ENCODE results near the gene RARA.

DNA sequence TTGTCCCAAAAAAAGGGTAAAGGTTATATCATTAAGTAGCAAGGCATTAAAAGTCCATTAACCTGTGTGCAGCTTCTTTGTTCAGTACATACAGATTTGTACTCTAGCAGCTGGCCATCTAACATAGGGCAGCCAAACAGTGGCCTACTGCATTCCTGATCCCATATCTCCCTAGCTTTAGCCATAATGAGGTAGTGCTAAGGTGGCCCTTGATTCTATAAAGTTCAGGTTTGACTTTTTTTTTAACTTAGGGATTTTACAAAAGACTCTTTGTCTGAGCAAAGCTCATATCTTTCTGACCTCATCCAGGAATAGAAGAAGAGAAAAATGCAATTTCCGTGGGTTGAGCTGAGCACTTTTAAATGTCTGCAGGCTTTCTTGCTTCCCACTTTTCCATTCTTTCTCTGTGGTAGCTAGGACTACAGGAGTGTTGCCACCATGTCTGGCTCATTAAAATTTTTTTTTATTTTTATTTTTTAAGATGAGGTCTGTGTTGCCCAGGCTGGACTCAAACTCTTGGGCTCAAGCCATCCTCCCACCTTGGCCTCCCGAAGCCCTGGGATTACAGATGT, 40.8 kb upstream of the RARA start:
- no peak for TF ChIP-seq POLR2A (IDR thresholded peaks at IDR 0.05)
- TF ChIP-seq, protein P1, sequence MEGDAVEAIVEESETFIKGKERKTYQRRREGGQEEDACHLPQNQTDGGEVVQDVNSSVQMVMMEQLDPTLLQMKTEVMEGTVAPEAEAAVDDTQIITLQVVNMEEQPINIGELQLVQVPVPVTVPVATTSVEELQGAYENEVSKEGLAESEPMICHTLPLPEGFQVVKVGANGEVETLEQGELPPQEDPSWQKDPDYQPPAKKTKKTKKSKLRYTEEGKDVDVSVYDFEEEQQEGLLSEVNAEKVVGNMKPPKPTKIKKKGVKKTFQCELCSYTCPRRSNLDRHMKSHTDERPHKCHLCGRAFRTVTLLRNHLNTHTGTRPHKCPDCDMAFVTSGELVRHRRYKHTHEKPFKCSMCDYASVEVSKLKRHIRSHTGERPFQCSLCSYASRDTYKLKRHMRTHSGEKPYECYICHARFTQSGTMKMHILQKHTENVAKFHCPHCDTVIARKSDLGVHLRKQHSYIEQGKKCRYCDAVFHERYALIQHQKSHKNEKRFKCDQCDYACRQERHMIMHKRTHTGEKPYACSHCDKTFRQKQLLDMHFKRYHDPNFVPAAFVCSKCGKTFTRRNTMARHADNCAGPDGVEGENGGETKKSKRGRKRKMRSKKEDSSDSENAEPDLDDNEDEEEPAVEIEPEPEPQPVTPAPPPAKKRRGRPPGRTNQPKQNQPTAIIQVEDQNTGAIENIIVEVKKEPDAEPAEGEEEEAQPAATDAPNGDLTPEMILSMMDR (IDR thresholded peaks at IDR 0.05), result no peak
- no peak for TF ChIP-seq EP300 (IDR thresholded peaks at IDR 0.05)

All from gastroesophageal sphincter (tissue), 3 donors.